ENCODE data around the gene ABCC10.

GRCh38 chr6:43476746-43477145 is 49.4 kb downstream of the ABCC10 start:
- TF ChIP-seq CTCF (IDR thresholded peaks at IDR 0.05; ENCODE audit: low read length) = no peak
- TF ChIP-seq EZH2 (IDR thresholded peaks at IDR 0.05; ENCODE audit: borderline replicate concordance, low read length) = no peak

All from OCI-LY1 (cell line).